HG02938 (cell line): ENCODE results near the gene RUNX1.

Source experiments
- ATAC-seq: cut with Tn5 transposase; IDR thresholded peaks from one replicate; pipeline ENCODE4 v1.9.1; 2021; ENCODE audit warnings: mild to moderate bottlenecking, moderate library complexity; ENCODE audit not compliant: unreplicated experiment

Gene RUNX1

DNA sequence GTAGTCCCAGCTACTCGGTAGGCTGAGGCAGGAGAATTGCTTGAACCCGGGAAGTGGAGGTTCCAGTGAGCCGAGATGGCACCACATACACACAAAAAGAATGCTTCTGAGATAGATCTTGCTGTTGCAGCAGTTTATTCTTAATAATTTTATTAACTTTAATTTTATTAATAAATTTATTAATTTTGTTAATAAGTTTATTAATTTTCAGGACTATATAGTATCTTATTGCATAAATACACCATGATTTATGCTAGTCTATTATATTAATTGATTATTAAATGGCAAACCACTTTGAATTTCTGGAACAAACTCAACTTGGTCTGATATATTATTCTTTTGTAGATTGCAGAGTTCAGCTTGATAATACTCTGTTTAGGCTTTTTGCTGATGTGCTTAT, 280.8 kb downstream of the RUNX1 start:
- no peak for ATAC-seq

DNA sequence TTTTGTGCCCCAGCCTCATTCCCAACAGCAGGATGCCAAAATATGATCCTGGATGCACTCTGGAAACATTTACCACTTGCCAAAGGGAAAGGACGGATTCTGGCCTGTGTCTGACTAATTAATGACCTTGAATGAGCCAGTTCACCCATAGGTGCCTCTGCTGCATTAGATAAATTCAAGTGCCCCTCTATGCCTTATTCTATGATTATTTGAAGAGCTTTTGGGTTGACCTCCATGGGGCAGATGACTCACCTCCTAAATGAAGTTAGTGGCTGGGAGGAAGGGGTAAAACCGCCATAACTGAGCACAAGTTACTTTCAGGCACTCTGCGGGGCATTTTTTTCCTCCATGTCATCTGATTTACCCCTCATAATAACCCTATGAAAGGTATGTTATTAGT, 282.2 kb downstream of the RUNX1 start:
- ATAC-seq = no peak

DNA sequence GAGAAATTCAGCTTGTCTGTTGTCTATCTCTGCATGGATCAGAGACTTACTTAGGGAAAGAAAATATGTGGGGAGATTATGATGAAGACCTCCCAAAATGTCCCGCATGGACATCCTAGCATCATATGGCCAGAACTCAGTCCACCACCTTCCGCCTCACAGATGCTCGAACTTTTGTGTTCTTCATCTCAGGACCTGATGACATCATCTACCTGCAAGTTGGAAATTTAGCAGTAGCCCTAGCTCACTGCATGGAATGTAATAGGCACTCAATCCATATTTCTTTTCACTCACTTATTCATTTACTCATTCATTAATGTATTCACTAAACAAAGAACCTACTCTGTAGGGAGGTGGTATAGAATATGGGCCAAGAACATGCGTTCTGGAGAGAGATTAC, 283.5 kb downstream of the RUNX1 start:
- ATAC-seq = no peak

DNA sequence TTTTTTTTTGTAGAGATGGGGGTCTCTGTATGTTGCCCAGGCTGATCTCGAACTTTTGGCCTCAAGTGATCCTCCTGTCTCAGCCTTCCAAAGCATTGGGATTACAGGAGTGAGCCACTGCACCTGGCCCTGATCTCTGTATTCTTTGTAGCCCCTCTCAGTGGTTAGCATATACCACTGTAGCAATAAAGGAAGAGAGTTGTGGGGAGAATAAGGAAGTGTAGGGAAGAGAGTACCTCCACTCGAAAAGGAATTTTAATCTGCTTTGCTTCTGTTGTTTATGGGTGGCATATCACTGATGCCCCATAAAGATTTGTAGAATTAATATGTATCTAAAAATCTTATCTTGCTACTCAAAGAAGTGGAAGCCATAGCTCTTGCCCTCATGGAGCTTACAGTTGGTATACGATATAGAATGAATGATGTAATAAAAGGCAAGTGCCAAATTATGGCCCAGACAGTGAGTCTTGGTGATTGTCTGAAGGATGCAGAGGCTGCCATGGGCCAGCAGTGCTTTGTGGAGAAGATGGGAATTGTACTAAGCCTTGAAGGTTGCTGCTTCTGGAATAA, 284.3 kb downstream of the RUNX1 start:
- ATAC-seq = no peak

DNA sequence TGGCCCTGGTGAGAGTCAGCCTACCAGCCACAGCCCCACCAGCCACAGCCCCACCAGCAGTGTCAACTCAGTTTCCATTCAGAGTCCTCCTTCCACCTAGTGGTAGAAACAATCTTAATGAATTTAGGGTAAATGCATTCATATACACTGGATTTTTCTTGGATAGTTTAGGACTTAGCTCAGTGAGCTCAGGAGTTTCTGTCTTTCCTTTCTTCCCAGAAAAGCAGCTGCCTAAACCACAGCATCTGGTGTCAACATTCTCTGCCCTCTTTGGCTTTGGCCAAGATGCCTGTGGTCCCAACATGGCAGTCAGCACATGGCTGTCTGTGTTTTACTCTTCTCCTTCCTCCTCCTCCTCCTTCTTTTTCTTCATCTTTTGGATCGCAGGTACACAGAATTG, 286.3 kb downstream of the RUNX1 start:
- ATAC-seq = no peak

DNA sequence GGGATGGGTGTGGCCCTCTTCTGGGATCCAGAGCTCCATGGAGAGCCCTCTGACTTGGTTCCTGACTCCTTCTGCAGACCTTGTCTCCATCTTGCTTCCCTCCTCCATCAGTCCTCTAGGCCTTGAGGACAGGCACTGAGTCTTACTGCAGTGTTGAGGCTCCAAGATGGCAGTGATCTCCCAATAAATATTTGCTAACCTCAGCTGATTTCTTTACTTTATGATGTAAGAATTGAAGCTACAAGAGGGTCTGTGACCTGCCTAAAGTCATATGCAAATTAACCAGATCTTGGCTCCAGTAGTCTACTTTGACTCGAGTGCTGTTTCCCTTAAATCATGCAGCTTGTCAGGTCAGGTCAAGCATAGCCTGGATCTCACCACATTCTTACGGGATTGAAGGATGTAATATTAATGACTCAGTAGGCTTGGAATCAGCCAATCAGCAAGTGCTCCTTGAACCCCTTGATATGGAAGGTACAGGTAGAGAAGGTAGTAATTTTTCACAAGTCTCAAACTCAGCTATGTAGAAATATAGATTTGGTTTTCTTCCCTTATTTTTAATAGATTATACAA, 287.3 kb downstream of the RUNX1 start:
- ATAC-seq = no peak

DNA sequence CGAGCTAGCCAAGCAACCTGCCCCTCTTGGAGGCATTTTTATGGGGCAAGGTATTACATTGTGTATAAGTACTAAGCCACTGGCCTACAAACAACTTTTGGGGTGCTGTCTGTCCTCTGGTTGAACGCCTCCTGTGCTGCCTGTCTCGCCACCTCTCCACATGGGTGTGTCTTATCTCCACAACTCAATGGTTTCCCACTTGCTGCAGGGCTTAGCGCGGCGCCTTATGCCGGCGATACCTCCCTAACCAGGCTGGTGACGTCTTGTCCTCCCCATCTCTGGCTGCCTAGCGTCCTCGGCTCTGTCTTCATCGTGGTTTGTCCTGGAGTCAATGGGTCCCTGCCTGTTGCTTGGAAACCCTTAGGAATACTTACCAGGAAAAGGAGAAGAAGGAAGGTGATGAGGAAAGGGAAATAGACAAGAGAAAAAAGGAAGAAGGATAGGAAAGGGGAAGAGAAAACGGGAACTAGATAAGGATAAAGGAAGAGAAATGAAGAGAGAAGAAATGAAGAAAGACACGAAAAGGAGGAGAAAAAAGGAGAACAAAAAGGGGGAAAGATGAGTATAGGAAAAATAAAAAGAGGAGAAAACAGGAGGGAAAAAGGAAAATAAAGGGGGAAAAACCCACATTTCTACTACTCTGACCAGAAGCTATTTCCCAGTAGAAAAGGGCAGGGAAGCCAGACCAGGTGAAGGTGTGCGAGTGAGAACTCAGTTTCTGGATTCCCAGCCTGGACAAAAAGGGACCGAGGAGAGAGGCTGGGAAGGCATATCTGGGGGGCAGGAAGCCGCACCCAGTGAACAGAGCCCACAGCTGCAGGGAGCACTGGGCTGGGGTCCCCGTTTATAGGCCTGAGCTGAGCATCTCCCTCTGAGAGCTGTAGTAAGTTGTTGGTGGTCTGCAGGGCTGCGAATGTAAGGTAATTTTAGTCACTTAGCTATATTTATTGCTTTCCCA, 294.1 kb downstream of the RUNX1 start:
- no peak for ATAC-seq

DNA sequence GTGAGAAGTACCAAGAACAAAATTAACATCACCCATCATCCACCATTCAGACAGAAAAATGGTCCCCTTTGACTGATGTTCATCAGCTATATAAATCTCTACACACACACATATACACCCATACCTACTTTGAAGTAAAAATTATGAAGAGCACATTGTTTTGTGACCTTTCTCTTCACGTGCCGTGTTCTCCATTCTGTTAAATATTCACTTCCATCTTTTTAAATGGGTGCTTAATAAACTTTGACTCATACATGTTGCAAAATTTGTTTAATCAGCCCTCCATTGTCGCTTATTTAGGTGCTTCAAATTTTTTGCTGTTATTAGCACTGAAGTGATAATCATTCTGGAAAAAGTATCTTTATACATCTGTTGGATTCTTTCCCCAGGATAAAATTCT, 300.2 kb downstream of the RUNX1 start:
- ATAC-seq = no peak

DNA sequence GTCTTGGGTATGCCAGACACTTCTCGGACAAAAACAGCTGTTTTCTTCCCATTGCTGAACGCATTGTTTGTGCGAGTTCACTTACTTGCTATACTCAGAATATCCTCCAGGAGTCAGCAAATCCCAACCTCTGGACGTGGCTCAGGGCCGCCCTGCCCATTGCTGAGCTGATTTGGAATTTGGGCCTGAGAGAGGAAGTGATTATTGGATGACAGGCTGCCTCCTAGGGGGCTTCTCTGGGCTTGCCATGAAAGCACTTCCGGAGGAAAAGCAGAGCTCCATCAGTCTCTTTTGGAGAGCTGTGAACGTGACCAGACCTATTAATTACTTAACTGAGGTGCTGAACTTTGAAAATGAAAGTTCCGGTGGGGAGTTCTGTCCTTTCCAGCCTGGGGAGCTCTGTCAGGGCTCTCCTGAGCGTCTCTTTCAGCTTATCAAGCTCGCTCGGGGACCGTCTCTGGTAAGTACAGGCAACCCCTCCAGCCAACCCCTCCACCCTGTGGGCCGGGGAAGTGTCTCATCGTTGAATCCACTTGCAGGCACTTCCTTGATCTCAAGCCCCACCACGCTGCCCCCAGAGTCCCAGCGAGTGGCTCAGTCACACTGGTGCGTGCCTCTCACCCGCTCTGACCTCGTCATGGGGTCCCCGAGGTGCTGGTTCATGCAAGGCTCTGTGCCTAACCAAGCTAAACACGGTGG, 303.4 kb downstream of the RUNX1 start:
- ATAC-seq = peak; percentile 70

DNA sequence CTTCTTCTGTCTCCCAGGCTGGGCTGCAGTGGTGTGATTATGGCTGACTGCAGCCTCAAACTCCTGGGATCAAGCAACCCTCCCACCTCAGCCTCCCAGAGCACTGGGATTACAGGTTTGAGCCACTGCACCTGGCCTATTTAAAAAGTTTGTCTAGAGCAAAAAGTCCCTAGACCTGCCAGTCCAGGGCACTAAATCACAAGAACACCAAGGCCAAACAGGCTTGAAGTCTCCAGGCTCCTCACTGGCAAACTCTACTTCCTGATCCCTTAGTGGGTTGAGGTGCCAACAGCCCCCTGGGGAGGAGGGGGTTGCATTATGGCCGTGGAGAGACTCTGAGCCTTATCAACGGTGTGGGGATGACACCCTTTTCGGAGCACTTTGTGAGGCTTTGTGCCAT, 304.3 kb downstream of the RUNX1 start:
- ATAC-seq = no peak

DNA sequence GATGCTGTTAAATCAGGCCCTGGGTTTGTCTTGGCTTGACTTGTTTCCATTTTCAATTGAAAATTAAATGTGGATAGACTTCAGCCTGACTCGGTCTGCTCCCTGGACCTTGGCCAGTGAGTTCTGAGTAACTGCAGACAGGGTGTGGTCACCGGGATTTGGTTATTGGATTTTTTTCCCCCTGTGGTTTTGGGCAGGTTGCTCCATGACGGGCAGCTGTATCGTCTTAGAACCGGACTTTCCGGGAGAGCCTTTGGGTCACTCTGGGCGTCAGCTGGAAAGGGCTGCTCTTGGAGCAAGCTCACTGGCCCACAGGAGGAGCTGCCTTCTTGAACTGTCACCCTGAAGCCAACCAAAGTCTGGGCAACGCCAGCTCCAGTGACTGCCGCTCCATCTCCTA, 305.3 kb downstream of the RUNX1 start:
- no peak for ATAC-seq

DNA sequence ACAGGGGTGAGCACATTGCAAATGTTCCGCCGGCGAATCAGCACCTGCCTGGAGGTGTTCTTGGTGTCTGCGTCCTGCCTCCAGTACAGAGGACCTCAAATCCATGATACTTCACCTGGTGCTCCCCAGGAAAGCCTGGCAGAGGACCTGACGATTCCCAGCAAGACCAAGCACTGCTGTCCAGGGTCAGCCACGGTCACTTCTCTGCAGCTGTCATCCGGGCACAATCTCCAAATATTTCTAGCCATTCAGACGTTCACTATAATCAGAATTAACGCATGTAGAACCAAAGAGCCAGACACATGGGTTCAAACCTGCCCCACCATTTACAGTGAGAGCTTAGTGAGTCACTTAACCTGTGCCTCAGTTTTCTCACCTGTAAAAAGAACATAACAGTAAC, 305.8 kb downstream of the RUNX1 start:
- no peak for ATAC-seq

DNA sequence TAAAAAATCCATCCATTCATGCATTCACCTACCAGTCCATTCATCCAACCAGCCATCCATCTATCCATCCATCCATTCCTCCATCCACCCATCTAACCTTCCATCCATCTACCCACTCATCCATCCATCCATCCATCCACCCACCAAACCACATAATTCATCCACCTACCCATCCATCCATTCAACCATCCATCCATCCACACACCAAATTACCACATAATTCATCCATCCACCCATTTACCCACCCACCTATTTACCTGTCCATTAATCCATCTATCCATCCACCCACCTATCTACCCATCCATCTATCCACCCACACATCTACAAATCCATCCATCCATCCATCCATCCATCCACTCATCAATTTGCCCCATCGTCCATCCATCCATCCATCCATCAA, 308.9 kb downstream of the RUNX1 start:
- ATAC-seq = no peak
